Measurements from ENCODE around the gene RNF186. TPM values are rescaled to one million over a fixed set of nuclear protein-coding genes. Genes with fewer than 3 reads are reported as not detected.
"Not testable (repeated sequence)": the region's sequence is repeated elsewhere in the genome, so short reads cannot be mapped to it uniquely, and the experiment has no call there.

Gene RNF186
- total RNA-seq, 6 donors from 2014 or later, result not detected

DNA sequence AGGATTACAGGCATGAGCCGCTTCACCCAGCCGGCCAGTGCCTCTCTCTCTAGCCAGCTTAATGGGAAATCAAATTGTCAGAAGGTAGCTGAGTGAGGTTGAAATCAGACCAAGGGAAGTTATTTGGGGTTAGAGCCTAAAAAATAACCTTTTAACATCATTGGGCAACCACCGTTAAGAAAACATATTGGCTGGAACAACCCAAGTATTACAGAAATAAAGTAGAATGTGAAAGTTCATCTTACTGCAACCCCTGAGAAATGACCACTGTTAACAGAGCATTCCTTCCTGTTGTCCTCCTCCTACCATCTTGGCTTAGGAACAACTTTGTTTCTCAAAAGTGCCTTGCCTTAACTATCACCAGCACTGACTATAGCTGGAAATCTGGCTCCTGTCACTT, 3.2 kb upstream of the RNF186 start:
- Histone ChIP-seq H3K4me1 (peaks cover 0 to 9% (median 3%) of the 10 kb centered on the region in 4 donors), H3K27me3 (no peaks in the 10 kb centered on the region), H3K27ac (no peak overlapping the region), H3K4me3 (no peak overlapping the region), H3K36me3 (no peaks in the 10 kb centered on the region), H3K9me3 (no peaks in the 10 kb centered on the region)
- DNase-seq (no peak), ATAC-seq (ENCODE audit: low FRiP score in 2 of 2) (no peak)
- no peak for TF ChIP-seq EP300 (IDR thresholded peaks at IDR 0.05)
- TF ChIP-seq, protein P1, sequence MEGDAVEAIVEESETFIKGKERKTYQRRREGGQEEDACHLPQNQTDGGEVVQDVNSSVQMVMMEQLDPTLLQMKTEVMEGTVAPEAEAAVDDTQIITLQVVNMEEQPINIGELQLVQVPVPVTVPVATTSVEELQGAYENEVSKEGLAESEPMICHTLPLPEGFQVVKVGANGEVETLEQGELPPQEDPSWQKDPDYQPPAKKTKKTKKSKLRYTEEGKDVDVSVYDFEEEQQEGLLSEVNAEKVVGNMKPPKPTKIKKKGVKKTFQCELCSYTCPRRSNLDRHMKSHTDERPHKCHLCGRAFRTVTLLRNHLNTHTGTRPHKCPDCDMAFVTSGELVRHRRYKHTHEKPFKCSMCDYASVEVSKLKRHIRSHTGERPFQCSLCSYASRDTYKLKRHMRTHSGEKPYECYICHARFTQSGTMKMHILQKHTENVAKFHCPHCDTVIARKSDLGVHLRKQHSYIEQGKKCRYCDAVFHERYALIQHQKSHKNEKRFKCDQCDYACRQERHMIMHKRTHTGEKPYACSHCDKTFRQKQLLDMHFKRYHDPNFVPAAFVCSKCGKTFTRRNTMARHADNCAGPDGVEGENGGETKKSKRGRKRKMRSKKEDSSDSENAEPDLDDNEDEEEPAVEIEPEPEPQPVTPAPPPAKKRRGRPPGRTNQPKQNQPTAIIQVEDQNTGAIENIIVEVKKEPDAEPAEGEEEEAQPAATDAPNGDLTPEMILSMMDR (IDR thresholded peaks at IDR 0.05), result no peak
- TF ChIP-seq POLR2A (IDR thresholded peaks at IDR 0.05), result no peak
- WGBS, 2 donors, result 87 to 94% methylated on average over 3 of the region's 3 CpGs

DNA sequence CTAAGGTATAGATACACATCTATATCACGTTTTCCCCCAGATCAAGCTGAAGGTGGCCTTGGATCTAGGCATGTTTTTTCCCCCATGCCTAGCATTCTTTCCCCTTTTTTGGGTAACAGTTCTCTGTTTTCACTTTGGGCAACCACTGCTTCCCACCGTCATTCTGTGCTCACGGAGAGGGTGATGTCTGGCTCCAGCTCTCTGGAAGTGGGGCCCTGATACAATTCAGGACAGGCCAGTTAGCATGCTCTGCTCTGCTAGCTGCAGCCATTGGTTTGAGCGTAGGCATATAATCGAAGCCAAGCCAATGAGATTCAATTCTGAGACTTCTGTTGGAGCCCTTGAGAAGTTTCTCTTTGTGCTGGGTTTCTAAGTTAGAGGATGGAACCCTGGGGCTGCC, 2.1 kb upstream of the RNF186 start:
- peaks cover 0 to 9% (median 3%) of the 10 kb centered on the region in 4 donors for H3K4me1 ChIP-seq
- no peak overlapping the region for H3K4me3 ChIP-seq
- no peak for ATAC-seq (ENCODE audit: low FRiP score in 2 of 2)
- H3K27ac ChIP-seq, result no peak overlapping the region
- WGBS, 2 donors, result 83 to 84% methylated on average over 5 of the region's 5 CpGs
- H3K9me3 ChIP-seq, result no peaks in the 10 kb centered on the region
- no peaks in the 10 kb centered on the region for H3K36me3 ChIP-seq
- DNase-seq, result no peak
- H3K27me3 ChIP-seq, result no peaks in the 10 kb centered on the region
- TF ChIP-seq, protein P1 (IDR thresholded peaks at IDR 0.05), result no peak
- TF ChIP-seq EP300 (IDR thresholded peaks at IDR 0.05), result no peak
- TF ChIP-seq POLR2A (IDR thresholded peaks at IDR 0.05), result no peak
- TF ChIP-seq POLR2AphosphoS5 (IDR thresholded peaks at IDR 0.05), result no peak

DNA sequence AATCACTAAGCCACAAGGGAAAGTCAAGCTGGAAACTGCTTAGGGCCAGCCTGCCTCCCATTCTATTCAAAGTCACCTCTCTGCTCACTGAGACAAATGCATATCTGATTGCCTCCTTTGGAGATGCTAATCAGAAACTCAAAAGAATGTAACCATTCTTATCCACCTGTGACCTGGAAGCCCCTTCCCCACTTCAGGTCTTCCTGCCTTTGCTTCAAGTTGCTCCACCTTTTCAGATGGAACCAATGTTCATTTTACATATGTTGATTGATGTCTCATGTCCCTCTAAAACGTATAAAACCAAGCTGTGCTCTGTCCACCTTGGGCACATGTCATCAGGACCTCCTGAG, 1.6 kb upstream of the RNF186 start:
- not testable (repeated sequence) for H3K27me3 ChIP-seq; H3K9me3 ChIP-seq; H3K27ac ChIP-seq; DNase-seq; H3K4me1 ChIP-seq; ATAC-seq (ENCODE audit: low FRiP score in 2 of 2); H3K4me3 ChIP-seq; H3K36me3 ChIP-seq
- 52 to 54% methylated on average over 1 of the region's 1 CpG for WGBS, 2 donors

DNA sequence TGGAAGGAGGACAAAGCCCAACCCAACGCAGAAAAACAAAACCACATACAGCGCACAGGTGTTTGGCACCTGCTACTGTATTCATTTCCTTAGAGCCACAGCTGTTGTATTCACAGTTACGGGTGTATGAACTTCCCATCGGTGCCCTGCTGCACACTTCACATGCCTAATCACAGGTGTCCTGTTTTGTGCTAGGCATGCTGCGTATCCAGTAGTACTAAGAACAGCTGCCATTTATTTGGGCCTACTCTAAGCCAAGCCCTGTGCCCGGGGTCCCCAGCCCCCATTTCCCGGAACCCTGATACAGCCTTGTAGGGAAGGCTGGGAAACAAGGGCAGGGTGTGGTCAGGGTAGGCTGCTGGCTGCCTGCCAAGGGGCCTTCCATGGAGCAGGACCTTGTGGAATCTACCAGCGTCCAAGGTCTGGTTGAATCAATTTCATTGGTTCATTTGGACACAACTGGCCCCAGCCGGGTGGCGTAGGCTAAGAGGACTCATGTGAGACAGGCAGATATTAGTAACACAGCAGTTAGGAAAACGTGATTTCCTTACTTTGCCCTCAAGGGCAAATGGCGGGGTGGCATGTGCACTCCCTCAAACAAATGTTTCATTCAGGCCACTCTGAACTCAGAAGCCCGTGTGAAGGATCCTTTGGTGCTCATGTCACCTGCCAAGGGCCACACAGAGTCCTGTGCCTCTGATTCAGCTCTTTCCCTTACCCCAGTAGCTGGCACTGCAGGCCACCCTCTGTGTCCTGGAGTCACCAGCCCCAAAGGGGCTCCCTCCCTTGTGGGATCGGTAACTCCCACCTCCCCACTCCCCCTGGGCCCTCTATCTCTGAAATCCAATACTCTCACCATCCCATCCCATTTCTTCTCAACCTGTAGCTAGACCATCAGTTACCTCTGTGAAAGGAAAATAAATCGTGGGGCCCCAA, 986 bp upstream of the RNF186 start:
- WGBS, 2 donors, result 73 to 75% methylated on average over 14 to 15 of the region's 15 CpGs
- peak in 1 of 2 donors; percentile 8 for DNase-seq
- ATAC-seq (ENCODE audit: low FRiP score in 2 of 2), result no peak
- Histone ChIP-seq H3K9me3 (no peaks in the 10 kb centered on the region), H3K4me3 (no peak overlapping the region), H3K4me1 (peaks cover 0 to 9% (median 3%) of the 10 kb centered on the region in 4 donors), H3K36me3 (no peaks in the 10 kb centered on the region), H3K27ac (no peak overlapping the region), H3K27me3 (no peaks in the 10 kb centered on the region)
- TF ChIP-seq, protein P1 (IDR thresholded peaks at IDR 0.05), result no peak
- TF ChIP-seq POLR2AphosphoS5 (IDR thresholded peaks at IDR 0.05), result no peak
- TF ChIP-seq EP300 (IDR thresholded peaks at IDR 0.05), result no peak
- TF ChIP-seq POLR2A (IDR thresholded peaks at IDR 0.05), result no peak

DNA sequence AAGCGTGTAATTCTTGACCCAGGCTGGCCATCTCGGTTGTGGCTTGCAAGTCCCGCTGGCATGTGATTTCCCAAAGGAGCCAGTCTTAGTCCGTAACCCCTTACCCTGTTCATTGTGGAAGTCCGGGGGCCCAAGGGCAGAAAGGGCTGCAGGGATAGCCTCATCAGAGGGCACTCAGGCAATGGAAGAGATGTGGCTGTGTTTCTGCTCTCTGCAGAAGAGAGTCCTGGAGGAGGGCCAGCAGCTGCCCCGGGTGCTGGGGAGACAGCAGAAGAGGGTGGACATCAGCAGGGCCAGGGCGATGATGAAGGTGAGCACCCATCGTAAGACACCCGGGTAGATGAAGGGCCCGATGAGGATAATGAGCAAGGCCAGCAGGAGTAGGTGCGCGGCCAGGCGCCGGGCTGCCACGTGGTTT, 830 bp downstream of the RNF186 start:
- WGBS, 2 donors, result 88 to 96% methylated on average over 14 to 15 of the region's 15 CpGs
- no peaks in the 10 kb centered on the region for H3K27me3 ChIP-seq
- H3K9me3 ChIP-seq, result no peaks in the 10 kb centered on the region
- DNase-seq, result no peak
- H3K4me1 ChIP-seq, result peaks cover 0 to 9% (median 3%) of the 10 kb centered on the region in 4 donors
- peak in 1 of 2 donors; percentile 19 for ATAC-seq (ENCODE audit: low FRiP score in 2 of 2)
- no peak overlapping the region for H3K4me3 ChIP-seq
- TF ChIP-seq, protein P1 (IDR thresholded peaks at IDR 0.05), result no peak
- TF ChIP-seq POLR2AphosphoS5 (IDR thresholded peaks at IDR 0.05) (no peak), EP300 (IDR thresholded peaks at IDR 0.05) (no peak)
- H3K27ac ChIP-seq, result no peak overlapping the region
- no peaks in the 10 kb centered on the region for H3K36me3 ChIP-seq

Data from upper lobe of left lung (tissue), 6 donors.